HUES48 (cell line): Measurements from ENCODE around the gene NRGN.

Experiments
- H3K27ac ChIP-seq: one replicate; pipeline ENCODE4 v1.7.0; 2013; ENCODE audit warnings: low read depth, low read length, inconsistent platforms
- H3K27me3 ChIP-seq: 2 replicates; pipeline ENCODE4 v1.6.1; 2013; ENCODE audit warnings: mild to moderate bottlenecking, low read length; ENCODE audit not compliant: control insufficient read depth, insufficient read depth
- H3K36me3 ChIP-seq: 2 replicates; pipeline ENCODE4 v1.6.1; 2013; ENCODE audit warnings: low read length; ENCODE audit not compliant: control insufficient read depth, insufficient read depth
- H3K4me1 ChIP-seq: 2 replicates; pipeline ENCODE4 v1.6.1; 2013; ENCODE audit warnings: mild to moderate bottlenecking, low read length; ENCODE audit not compliant: control insufficient read depth, insufficient read depth
- H3K4me3 ChIP-seq: 2 replicates; pipeline ENCODE4 v1.5.1; 2013; ENCODE audit warnings: mild to moderate bottlenecking, low read depth, low read length
- H3K9ac ChIP-seq: 2 replicates; pipeline ENCODE4 v1.6.1; 2013; ENCODE audit warnings: mild to moderate bottlenecking, low read depth, low read length, moderate library complexity
- H3K9me3 ChIP-seq: 2 replicates; pipeline ENCODE4 v1.6.1; 2013; ENCODE audit warnings: low read length; ENCODE audit not compliant: control insufficient read depth, insufficient read depth

Gene NRGN

GRCh38 chr11:124722176-124722575 is 17.6 kb upstream of the NRGN start:
- H3K27me3 ChIP-seq = peaks cover 97% of the 10 kb centered on the region
- no peak overlapping the region for H3K27ac ChIP-seq
- no peak overlapping the region for H3K4me3 ChIP-seq
- no peaks in the 10 kb centered on the region for H3K9me3 ChIP-seq
- H3K4me1 ChIP-seq = peaks cover 26% of the 10 kb centered on the region
- H3K36me3 ChIP-seq = no peaks in the 10 kb centered on the region
- H3K9ac ChIP-seq = no peak overlapping the region

GRCh38 chr11:124724979-124725718 is 14.6 kb upstream of the NRGN start:
- H3K27me3 ChIP-seq = peaks cover 71% of the 10 kb centered on the region
- no peak overlapping the region for H3K9ac ChIP-seq
- peaks cover 18% of the 10 kb centered on the region for H3K4me1 ChIP-seq
- H3K9me3 ChIP-seq = no peaks in the 10 kb centered on the region
- no peak overlapping the region for H3K4me3 ChIP-seq
- H3K36me3 ChIP-seq = no peaks in the 10 kb centered on the region
- H3K27ac ChIP-seq = no peak overlapping the region

GRCh38 chr11:124725719-124726105 is 14.0 kb upstream of the NRGN start:
- Histone ChIP-seq H3K4me3 (no peak overlapping the region), H3K9ac (no peak overlapping the region), H3K4me1 (peaks cover 18% of the 10 kb centered on the region), H3K36me3 (no peaks in the 10 kb centered on the region), H3K27ac (no peak overlapping the region), H3K9me3 (no peaks in the 10 kb centered on the region), H3K27me3 (peaks cover 67% of the 10 kb centered on the region)

- peaks cover 18% of the 10 kb centered on the region for H3K4me1 ChIP-seq
- H3K27ac ChIP-seq = no peak overlapping the region
- no peak overlapping the region for H3K4me3 ChIP-seq
Observed at GRCh38 chr11:124727474-124727873, 12.3 kb upstream of the NRGN start.

GRCh38 chr11:124728134-124728533 is 11.6 kb upstream of the NRGN start:
- H3K4me3 ChIP-seq = no peak overlapping the region
- peaks cover 18% of the 10 kb centered on the region for H3K4me1 ChIP-seq
- H3K9me3 ChIP-seq = no peaks in the 10 kb centered on the region
- H3K36me3 ChIP-seq = no peaks in the 10 kb centered on the region
- H3K9ac ChIP-seq = no peak overlapping the region
- no peak overlapping the region for H3K27ac ChIP-seq
- H3K27me3 ChIP-seq = peaks cover 57% of the 10 kb centered on the region

More at GRCh38 chr11:124727474-124727873, 12.3 kb upstream of the NRGN start:
- Histone ChIP-seq H3K36me3 (no peaks in the 10 kb centered on the region), H3K9ac (no peak overlapping the region), H3K9me3 (no peaks in the 10 kb centered on the region), H3K27me3 (peaks cover 64% of the 10 kb centered on the region)

GRCh38 chr11:124729571-124729970 is 10.2 kb upstream of the NRGN start:
- H3K36me3 ChIP-seq = no peaks in the 10 kb centered on the region
- no peak overlapping the region for H3K9ac ChIP-seq
- H3K27ac ChIP-seq = no peak overlapping the region
- no peak overlapping the region for H3K4me3 ChIP-seq
- H3K4me1 ChIP-seq = peaks cover 16% of the 10 kb centered on the region
- H3K9me3 ChIP-seq = no peaks in the 10 kb centered on the region
- peaks cover 47% of the 10 kb centered on the region for H3K27me3 ChIP-seq

GRCh38 chr11:124732230-124732629 is 7.5 kb upstream of the NRGN start:
- no peak overlapping the region for H3K9ac ChIP-seq
- H3K27ac ChIP-seq = no peak overlapping the region
- H3K9me3 ChIP-seq = no peaks in the 10 kb centered on the region
- H3K36me3 ChIP-seq = no peaks in the 10 kb centered on the region
- no peak overlapping the region for H3K4me3 ChIP-seq
- H3K4me1 ChIP-seq = no peaks in the 10 kb centered on the region
- H3K27me3 ChIP-seq = peaks cover 51% of the 10 kb centered on the region

- H3K9ac ChIP-seq = no peak overlapping the region
- H3K4me1 ChIP-seq = no peaks in the 10 kb centered on the region
- H3K27me3 ChIP-seq = peaks cover 79% of the 10 kb centered on the region
- no peak overlapping the region for H3K4me3 ChIP-seq
- H3K27ac ChIP-seq = no peak overlapping the region
- no peaks in the 10 kb centered on the region for H3K9me3 ChIP-seq
- H3K36me3 ChIP-seq = no peaks in the 10 kb centered on the region
Observed at GRCh38 chr11:124736736-124737135, 3.0 kb upstream of the NRGN start.

GRCh38 chr11:124737638-124738305 is 2.0 kb upstream of the NRGN start:
- peaks cover 83% of the 10 kb centered on the region for H3K27me3 ChIP-seq
- no peaks in the 10 kb centered on the region for H3K36me3 ChIP-seq
- no peak overlapping the region for H3K27ac ChIP-seq

GRCh38 chr11:124738713-124739478 is 846 bp upstream of the NRGN start:
- H3K27me3 ChIP-seq = peaks cover 95% of the 10 kb centered on the region
- H3K9me3 ChIP-seq = no peaks in the 10 kb centered on the region
- H3K4me3 ChIP-seq = peak overlapping the region; percentile 55
- no peak overlapping the region for H3K27ac ChIP-seq
- H3K36me3 ChIP-seq = no peaks in the 10 kb centered on the region
- no peaks in the 10 kb centered on the region for H3K4me1 ChIP-seq
- H3K9ac ChIP-seq = no peak overlapping the region

More at GRCh38 chr11:124737638-124738305, 2.0 kb upstream of the NRGN start:
- H3K9ac ChIP-seq = no peak overlapping the region
- no peak overlapping the region for H3K4me3 ChIP-seq
- no peaks in the 10 kb centered on the region for H3K9me3 ChIP-seq
- no peaks in the 10 kb centered on the region for H3K4me1 ChIP-seq
